ENCODE measurements around the gene CPA5.

The CPA5 gene

GRCh38 chr7:130387306-130387627 lies 42.7 kb downstream of the CPA5 start:
- Histone ChIP-seq H3K4me3 (ENCODE audit: low read depth, low read length) (no peak overlapping the region), H3K27me3 (ENCODE audit: insufficient read depth, low read depth, severe bottlenecking) (no peaks in the 10 kb centered on the region), H3K9me3 (ENCODE audit: severe bottlenecking) (no peaks in the 10 kb centered on the region), H3K36me3 (no peaks in the 10 kb centered on the region), H3K27ac (no peak overlapping the region)
- DNase-seq, result no peak
- TF ChIP-seq CTCF (IDR thresholded peaks at IDR 0.05; ENCODE audit: low read depth, low read length), result no peak

- no peaks in the 10 kb centered on the region for H3K36me3 ChIP-seq
- DNase-seq, result no peak
- H3K9me3 ChIP-seq (ENCODE audit: severe bottlenecking), result no peaks in the 10 kb centered on the region
- H3K27ac ChIP-seq, result no peak overlapping the region
- H3K27me3 ChIP-seq (ENCODE audit: insufficient read depth, low read depth, severe bottlenecking), result no peaks in the 10 kb centered on the region
- TF ChIP-seq CTCF (IDR thresholded peaks at IDR 0.05; ENCODE audit: low read depth, low read length), result no peak
- no peak overlapping the region for H3K4me3 ChIP-seq (ENCODE audit: low read depth, low read length)
These were observed 43.2 kb downstream of the CPA5 start for GRCh38 chr7:130387628-130388403.

- Histone ChIP-seq H3K27ac (no peak overlapping the region), H3K36me3 (no peaks in the 10 kb centered on the region), H3K9me3 (ENCODE audit: severe bottlenecking) (no peaks in the 10 kb centered on the region), H3K27me3 (ENCODE audit: insufficient read depth, low read depth, severe bottlenecking) (no peaks in the 10 kb centered on the region), H3K4me3 (ENCODE audit: low read depth, low read length) (no peak overlapping the region)
- TF ChIP-seq CTCF (IDR thresholded peaks at IDR 0.05; ENCODE audit: low read depth, low read length), result no peak
- DNase-seq, result no peak
These were observed 44.1 kb downstream of the CPA5 start for GRCh38 chr7:130388671-130389070.

GRCh38 chr7:130390486-130390885 lies 45.9 kb downstream of the CPA5 start:
- Histone ChIP-seq H3K9me3 (ENCODE audit: severe bottlenecking) (no peaks in the 10 kb centered on the region), H3K27me3 (ENCODE audit: insufficient read depth, low read depth, severe bottlenecking) (no peaks in the 10 kb centered on the region), H3K36me3 (no peaks in the 10 kb centered on the region), H3K4me3 (ENCODE audit: low read depth, low read length) (no peak overlapping the region), H3K27ac (no peak overlapping the region)
- no peak for DNase-seq
- TF ChIP-seq CTCF (IDR thresholded peaks at IDR 0.05; ENCODE audit: low read depth, low read length), result no peak

- no peak for DNase-seq
- Histone ChIP-seq H3K27ac (no peak overlapping the region), H3K36me3 (peaks cover 5% of the 10 kb centered on the region; the same call in 1 of the 2 replicates), H3K9me3 (ENCODE audit: severe bottlenecking) (no peaks in the 10 kb centered on the region), H3K27me3 (ENCODE audit: insufficient read depth, low read depth, severe bottlenecking) (no peaks in the 10 kb centered on the region), H3K4me3 (ENCODE audit: low read depth, low read length) (no peak overlapping the region)
- TF ChIP-seq CTCF (IDR thresholded peaks at IDR 0.05; ENCODE audit: low read depth, low read length), result no peak
These were observed 48.5 kb downstream of the CPA5 start for GRCh38 chr7:130393101-130393561.

Measured in WERI-Rb-1 (cell line).